ENCODE data around the gene ZNF785.
A peak's percentile ranks its signal among the peaks of the same experiment; 100 is the strongest.

The ZNF785 gene

DNA sequence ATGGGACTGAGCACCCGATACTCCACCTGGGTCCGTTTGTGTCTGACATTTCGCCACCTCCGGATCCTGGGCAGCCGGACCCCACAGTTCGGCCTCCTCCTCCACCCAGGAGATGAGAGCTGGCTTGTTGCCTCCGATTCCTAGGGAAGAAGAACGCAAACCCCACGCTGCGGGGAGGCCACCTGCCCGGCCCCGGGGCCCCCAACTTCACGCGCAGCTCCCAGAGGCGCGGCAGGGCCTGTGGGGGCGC lies 27.9 kb downstream of the ZNF785 start:
- TF ChIP-seq, protein P1, sequence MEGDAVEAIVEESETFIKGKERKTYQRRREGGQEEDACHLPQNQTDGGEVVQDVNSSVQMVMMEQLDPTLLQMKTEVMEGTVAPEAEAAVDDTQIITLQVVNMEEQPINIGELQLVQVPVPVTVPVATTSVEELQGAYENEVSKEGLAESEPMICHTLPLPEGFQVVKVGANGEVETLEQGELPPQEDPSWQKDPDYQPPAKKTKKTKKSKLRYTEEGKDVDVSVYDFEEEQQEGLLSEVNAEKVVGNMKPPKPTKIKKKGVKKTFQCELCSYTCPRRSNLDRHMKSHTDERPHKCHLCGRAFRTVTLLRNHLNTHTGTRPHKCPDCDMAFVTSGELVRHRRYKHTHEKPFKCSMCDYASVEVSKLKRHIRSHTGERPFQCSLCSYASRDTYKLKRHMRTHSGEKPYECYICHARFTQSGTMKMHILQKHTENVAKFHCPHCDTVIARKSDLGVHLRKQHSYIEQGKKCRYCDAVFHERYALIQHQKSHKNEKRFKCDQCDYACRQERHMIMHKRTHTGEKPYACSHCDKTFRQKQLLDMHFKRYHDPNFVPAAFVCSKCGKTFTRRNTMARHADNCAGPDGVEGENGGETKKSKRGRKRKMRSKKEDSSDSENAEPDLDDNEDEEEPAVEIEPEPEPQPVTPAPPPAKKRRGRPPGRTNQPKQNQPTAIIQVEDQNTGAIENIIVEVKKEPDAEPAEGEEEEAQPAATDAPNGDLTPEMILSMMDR (conservative IDR thresholded peaks at IDR 0.05; ENCODE audit: low read length) = no peak
- DNase-seq (ENCODE audit: low read depth) = no peak

DNA sequence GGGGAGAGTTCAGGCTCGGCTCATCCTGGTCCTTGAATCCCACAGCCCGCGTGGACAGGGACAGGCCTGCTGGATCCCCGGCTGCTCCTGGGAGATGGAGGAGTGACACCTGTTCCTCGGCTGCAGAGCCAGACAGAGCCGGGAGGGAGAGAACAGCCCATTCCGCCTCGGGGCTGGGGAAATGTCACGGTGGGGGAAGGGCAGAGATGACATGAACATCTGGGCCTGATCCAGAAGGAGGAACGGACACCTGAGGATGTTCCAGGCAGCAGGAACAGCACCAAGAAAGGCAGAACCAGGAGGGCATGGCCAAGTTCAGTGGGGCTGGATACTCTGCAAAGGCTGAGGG lies 29.4 kb downstream of the ZNF785 start:
- no peak overlapping the region for H3K4me3 ChIP-seq (ENCODE audit: low read length)
- TF ChIP-seq, protein P1 (conservative IDR thresholded peaks at IDR 0.05; ENCODE audit: low read length) = no peak
- DNase-seq (ENCODE audit: low read depth) = no peak

More for the DNA sequence above, 27.9 kb downstream of the ZNF785 start:
- H3K4me3 ChIP-seq (ENCODE audit: low read length) = peak overlapping the region; percentile 76

DNA sequence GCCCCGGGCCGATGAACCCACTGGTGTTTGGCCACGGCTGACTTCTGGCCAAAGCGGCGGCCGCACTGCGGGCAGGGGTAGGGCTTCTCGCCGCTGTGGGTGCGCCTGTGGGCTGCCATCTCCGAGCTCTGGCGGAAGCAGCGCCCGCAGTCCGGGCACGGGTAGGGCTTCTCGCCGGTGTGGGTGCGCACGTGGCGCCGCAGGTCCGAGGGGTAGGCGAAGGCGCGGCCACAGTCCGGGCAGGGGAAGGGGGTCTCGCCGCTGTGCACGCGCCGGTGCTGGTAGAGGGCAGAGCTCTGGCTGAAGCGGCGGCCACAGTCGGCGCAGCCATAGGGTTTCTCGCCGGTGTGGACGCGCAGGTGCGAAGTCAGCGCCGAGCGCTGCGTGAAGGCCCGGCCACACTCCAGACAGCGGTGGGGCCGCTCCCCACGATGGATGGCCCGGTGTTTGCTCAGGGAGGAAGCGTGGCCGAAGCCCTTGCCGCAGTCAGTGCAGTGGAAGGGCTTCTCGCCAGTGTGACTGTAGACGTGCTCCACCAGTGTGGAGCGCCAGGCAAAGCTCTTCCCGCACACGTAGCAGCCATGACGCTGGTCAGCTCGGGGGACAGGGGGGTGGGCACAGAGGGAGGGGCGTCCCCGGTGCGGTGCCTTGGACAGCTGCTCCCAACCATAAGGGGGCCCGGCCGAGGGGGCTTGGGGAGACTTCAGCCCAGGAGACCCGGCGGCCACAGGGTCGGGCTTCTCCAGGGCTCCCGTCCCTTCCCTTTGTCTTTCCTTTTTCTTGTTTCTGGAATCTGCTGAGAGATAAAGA lies 30.0 kb downstream of the ZNF785 start:
- no peak for DNase-seq (ENCODE audit: low read depth)
- no peak overlapping the region for H3K4me3 ChIP-seq (ENCODE audit: low read length)
- TF ChIP-seq, protein P1 (conservative IDR thresholded peaks at IDR 0.05; ENCODE audit: low read length) = no peak

DNA sequence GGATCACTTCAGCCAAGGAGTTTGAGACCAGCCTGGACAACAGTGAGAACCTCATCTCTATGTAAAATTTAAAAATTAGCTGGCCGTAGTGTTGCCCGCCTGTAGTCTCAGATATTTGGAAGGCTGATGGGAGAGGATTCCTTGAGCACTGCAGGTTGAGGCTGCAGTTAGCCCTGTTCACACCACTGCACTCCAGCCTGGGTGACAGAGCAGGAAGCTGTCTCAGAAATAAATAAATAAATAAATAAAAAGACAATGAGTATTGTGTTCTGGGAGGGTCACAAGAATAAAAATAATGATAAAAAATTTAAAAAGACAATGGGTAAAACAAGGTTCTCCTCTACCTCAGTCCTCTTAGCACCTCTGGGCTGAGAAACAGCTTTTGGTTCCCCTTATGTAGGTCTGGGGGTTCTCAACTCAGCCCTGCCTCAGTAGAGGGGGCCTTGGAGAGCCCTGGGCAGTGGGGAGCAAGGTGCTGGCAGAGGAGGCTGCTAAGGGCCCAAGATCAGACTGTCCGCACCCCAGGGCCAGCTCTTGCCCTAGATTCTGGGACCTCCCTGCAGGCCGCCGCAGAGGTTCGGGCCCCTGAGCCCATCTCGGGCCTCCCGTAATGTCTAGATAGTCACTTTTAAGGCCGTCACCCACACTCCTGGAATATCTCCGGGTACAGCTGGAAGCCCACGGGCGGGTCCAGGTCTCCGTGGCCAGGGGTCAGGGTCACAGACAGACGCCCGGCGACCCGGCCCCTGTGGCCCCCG lies 30.8 kb downstream of the ZNF785 start:
- no peak for DNase-seq (ENCODE audit: low read depth)
- H3K4me3 ChIP-seq (ENCODE audit: low read length) = no peak overlapping the region
- TF ChIP-seq, protein P1 (conservative IDR thresholded peaks at IDR 0.05; ENCODE audit: low read length) = no peak

DNA sequence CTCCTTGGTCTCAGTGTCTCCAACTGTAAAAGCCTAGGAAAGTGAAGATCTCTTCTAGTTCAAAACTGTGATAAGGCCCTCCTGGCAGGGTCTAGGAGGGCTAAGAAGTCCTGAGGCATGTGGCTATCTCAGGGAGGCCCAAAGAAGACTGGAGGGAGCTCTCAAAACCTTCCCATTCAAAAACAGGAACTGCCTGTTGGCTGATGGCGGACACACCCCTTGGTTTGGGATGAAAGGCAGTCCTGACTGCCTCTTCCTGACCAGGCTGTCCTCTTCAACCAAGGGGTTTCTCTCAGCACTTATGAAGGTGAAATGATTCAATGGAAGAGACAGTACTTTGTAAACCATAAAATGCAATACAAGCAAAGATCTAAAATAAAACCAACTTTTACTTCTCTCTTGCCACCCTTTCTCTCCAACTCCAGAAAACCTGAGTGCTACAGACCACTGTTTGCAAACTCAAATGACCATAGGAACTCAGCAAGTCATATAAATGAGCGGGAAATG lies 32.1 kb downstream of the ZNF785 start:
- TF ChIP-seq, protein P1 (conservative IDR thresholded peaks at IDR 0.05; ENCODE audit: low read length) = no peak
- DNase-seq (ENCODE audit: low read depth) = no peak
- H3K4me3 ChIP-seq (ENCODE audit: low read length) = no peak overlapping the region

DNA sequence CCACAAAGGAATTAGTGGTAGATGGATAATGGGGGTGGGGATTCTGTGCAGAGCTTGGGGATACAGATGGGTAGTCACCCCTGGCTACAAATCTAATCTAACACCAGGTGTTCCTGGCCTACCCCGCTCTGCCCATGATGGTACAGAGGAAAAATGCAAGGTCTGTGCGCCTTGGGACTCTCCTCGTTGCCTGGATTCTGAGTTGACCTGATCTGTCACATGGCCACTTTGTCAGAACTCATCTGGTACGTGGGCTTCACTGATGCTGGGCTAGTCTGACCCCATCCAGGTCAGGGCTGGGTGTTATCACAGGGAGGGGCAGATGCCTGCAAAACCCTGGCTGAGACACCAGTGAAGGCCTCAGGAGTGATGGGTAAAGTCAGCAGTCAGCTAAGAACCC lies 32.5 kb downstream of the ZNF785 start:
- DNase-seq (ENCODE audit: low read depth) = no peak
- no peak overlapping the region for H3K4me3 ChIP-seq (ENCODE audit: low read length)
- TF ChIP-seq, protein P1 (conservative IDR thresholded peaks at IDR 0.05; ENCODE audit: low read length) = no peak

DNA sequence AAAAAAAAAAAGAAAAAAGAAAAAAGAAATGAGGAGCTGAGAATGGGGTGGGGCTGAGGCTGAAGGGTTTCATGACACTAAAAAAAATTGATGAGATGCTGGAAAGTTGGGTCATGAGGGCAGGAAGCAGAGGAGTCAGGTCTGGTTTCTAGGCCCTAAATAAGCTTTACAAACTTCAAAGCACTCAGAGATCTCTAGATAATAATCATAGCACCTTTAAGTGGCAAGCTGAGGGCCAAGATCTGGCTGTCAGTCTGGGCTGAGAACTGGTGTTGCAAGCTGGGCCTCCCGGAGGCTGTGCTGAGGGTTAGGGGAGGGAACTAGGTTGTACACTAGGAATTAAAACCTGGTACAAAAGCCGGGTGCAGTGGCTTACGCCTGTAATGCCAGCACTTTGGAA lies 33.7 kb downstream of the ZNF785 start:
- H3K4me3 ChIP-seq (ENCODE audit: low read length) = no peak overlapping the region
- TF ChIP-seq, protein P1 (conservative IDR thresholded peaks at IDR 0.05; ENCODE audit: low read length) = no peak
- no peak for DNase-seq (ENCODE audit: low read depth)

Measured in AG10803 (cell line).